IMR-90 (cell line): Measurements from ENCODE around the gene GPR65.

Experiments
- MAZ ChIP-seq: IDR thresholded peaks from 2 replicates; pipeline ENCODE4 v1.6.1; 2012; ENCODE audit warnings: low read depth, mild to moderate bottlenecking, low read length, improper control_type of control experiment, moderate library complexity, borderline replicate concordance
- MXI1 ChIP-seq: IDR thresholded peaks from 2 replicates; pipeline ENCODE4 v1.6.1; 2012; ENCODE audit warnings: low read depth, mild to moderate bottlenecking, low read length, moderate library complexity, borderline replicate concordance
- POLR2A ChIP-seq: IDR thresholded peaks from 2 replicates; pipeline ENCODE4 v1.6.1; 2012; ENCODE audit warnings: mild to moderate bottlenecking, low read depth, low read length
- RAD21 ChIP-seq: IDR thresholded peaks from 2 replicates; pipeline ENCODE4 v1.6.1; 2012; ENCODE audit warnings: low read length, improper control_type of control experiment
- RCOR1 ChIP-seq: IDR thresholded peaks from 2 replicates; pipeline ENCODE4 v1.6.1; 2012; ENCODE audit warnings: mild to moderate bottlenecking, low read length, improper control_type of control experiment; ENCODE audit not compliant: insufficient replicate concordance
- SMC3 ChIP-seq: fragments of 150-350 bp; IDR thresholded peaks from 2 replicates; pipeline ENCODE4 v1.6.1; 2016; ENCODE audit warnings: low read depth, mild to moderate bottlenecking, antibody characterized with exemption, low read length, moderate library complexity
- TF ChIP-seq, protein P1 (sequence below): conservative IDR thresholded peaks from 2 replicates; pipeline ENCODE4 v1.5.1; 2012; ENCODE audit warnings: mild to moderate bottlenecking, low read depth, low read length, improper control_type of control experiment
- TF ChIP-seq, protein P2 (sequence below): fragments of 150-350 bp; IDR thresholded peaks from 2 replicates; pipeline ENCODE4 v1.6.1; 2017; ENCODE audit warnings: mild to moderate bottlenecking, antibody characterized with exemption, low read length, low read depth

- TF ChIP-seq, protein P1, sequence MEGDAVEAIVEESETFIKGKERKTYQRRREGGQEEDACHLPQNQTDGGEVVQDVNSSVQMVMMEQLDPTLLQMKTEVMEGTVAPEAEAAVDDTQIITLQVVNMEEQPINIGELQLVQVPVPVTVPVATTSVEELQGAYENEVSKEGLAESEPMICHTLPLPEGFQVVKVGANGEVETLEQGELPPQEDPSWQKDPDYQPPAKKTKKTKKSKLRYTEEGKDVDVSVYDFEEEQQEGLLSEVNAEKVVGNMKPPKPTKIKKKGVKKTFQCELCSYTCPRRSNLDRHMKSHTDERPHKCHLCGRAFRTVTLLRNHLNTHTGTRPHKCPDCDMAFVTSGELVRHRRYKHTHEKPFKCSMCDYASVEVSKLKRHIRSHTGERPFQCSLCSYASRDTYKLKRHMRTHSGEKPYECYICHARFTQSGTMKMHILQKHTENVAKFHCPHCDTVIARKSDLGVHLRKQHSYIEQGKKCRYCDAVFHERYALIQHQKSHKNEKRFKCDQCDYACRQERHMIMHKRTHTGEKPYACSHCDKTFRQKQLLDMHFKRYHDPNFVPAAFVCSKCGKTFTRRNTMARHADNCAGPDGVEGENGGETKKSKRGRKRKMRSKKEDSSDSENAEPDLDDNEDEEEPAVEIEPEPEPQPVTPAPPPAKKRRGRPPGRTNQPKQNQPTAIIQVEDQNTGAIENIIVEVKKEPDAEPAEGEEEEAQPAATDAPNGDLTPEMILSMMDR, result no peak
- TF ChIP-seq SMC3, result no peak
- no peak for TF ChIP-seq POLR2A
- no peak for TF ChIP-seq RAD21
- no peak for TF ChIP-seq MXI1
- TF ChIP-seq, protein P2, sequence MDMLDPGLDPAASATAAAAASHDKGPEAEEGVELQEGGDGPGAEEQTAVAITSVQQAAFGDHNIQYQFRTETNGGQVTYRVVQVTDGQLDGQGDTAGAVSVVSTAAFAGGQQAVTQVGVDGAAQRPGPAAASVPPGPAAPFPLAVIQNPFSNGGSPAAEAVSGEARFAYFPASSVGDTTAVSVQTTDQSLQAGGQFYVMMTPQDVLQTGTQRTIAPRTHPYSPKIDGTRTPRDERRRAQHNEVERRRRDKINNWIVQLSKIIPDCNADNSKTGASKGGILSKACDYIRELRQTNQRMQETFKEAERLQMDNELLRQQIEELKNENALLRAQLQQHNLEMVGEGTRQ, result no peak
- TF ChIP-seq MAZ, result no peak
- TF ChIP-seq RCOR1, result no peak
These were observed 32.4 kb downstream of the GPR65 start for GRCh38 chr14:88037325-88037724.
